NK-92 treated with Interleukin-12 subunit alpha and Interleukin-12 subunit beta, amount 100 ng/mL, for 24 hours (cell line): Measurements from ENCODE around the gene MPPED2.

Experiments used
- DNase-seq: peaks from one replicate; lab custom pipeline; 2025; lab: John Stamatoyannopoulos, UW

MPPED2 gene

GRCh38 chr11:30485222-30485621, 100.9 kb downstream of the MPPED2 start:
- DNase-seq: no peak

DNA sequence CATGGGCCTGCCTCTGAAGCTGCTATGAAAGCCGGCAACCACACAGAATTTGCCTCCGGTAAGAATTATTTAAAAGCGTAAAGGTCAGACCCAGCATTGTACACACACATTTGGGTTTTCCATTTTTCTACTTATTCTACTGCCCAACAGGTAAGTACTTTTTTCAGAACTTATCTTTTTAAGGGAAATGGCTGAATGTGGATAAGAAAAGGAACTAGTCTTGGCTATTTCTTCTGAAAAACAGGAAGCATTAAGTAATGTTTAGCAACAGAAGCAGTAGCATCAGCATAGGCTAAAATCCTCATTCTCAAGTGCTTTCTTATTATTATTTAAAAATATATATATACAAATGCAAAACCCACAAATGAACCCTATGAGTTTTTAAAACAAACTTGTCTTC, 103.1 kb downstream of the MPPED2 start:
- no peak for DNase-seq

DNA sequence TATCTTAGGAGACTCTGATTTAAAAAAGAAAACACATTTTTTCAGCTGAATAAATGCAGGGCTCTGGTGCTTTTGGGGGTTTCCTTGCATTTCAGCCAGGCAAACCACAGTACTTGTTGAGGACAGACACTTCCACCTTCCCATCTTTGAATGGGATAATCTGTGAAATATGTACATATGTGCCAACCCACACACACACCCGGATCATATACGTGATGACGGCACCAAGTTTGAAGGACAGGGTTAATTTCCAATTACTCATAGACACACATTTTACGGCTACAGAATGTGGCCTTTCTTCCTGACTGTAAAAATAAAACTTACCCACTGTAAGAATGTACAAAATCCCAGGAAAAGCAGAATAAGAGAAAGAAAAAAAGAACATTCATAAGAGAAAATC, 104.4 kb downstream of the MPPED2 start:
- DNase-seq: no peak

GRCh38 chr11:30481330-30481729, 104.8 kb downstream of the MPPED2 start:
- DNase-seq: no peak

DNA sequence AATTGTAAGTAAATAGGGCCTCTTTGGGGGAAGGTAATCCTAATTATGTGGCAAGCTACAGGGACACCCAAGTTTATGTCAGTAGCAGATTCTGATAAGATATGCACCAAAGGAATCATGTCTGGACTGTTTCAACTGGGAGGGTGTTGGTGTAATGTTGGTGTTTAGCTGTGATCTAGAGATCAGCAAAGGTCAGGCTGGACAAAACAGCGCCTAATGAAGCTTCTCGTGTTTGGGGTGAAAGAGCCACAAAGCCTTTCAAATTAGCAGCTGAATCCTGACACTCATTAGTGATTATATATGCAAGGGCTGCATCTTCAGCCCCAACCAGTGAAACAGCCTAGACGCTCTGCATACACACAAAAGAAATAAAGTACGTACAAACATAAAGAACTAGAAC, 106.3 kb downstream of the MPPED2 start:
- no peak for DNase-seq

GRCh38 chr11:30478923-30479322, 107.2 kb downstream of the MPPED2 start:
- DNase-seq: no peak

DNA sequence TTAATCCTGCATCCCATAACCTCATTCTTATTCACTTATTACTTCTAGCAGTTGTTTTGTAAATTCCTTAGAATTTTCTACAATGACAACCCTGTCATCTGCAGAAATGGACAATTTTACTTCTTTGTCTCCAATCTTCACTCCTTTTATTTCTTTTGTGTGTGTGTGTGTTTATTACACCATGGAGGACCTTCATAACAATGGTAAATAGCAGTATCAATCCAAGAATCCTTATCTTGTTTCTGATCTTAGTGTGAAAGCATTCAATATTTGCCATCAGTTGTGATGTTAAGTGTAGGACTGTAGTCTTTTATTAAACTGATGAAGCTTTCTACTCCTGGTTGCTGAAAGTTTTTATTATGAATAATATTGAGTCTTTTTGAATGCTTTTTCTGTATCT, 109.1 kb downstream of the MPPED2 start:
- no peak for DNase-seq

- no peak for DNase-seq
Measured at GRCh38 chr11:30474151-30474954, 111.8 kb downstream of the MPPED2 start.

- DNase-seq: no peak
Measured at GRCh38 chr11:30471244-30471643, 114.9 kb downstream of the MPPED2 start.

DNA sequence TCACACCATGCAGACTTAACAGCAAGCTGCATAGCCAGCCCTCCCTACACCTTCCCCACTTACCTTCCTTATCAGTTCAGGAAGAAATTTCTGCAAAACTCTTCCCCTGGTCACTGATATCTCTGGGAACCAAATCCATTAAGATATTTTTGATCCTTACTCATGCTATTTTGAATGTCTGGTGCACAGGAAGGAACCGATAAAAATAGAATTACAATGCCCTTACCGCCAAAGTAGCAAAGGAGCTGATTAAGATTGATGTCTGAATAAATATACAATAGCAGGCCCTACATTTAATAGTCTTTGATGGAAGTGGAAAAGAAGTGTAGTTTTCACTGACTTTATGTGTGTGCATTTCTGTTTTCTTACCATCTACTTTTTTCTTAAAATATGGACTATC, 117.3 kb downstream of the MPPED2 start:
- no peak for DNase-seq

DNA sequence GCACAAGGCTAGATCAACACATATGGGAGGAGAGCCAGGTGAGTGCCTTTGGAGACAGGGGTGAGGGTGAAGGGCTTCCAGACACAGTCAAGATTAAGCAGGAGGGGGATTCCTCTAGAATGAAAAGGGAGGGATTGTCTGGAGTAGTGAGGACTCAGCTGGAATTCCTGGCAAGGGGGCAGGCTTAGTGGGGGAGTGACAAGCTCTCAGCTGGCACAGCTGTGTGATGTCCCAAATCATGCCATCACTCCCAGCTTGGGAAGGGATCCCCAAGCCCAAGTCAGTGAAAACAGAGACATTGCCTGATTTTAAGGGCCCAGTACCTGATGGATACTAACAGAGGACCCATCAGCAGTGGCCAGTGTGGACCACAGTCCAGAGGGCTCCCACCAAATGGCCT, 119.0 kb downstream of the MPPED2 start:
- DNase-seq: no peak

- no peak for DNase-seq
Measured at GRCh38 chr11:30465623-30466022, 120.5 kb downstream of the MPPED2 start.

DNA sequence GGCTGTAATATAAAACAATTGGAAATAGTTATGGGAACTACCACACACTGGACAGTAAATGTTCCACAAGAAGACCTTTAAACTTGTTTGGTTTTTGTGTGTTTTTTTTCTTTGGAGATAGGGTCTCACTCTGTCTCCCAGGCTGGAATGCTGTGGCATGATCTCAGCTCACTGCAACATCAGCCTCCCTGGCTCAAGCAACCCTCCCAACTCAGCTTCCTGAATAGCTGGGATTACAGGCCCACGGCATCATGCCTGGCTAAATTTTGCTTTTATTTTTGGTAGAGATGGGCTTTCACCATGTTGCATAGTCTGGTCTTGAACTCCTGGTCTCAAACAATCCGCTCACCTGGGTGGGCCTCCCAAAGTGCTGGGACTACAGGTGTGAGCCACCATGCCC, 121.0 kb downstream of the MPPED2 start:
- no peak for DNase-seq

GRCh38 chr11:30463266-30463665, 122.9 kb downstream of the MPPED2 start:
- no peak for DNase-seq

DNA sequence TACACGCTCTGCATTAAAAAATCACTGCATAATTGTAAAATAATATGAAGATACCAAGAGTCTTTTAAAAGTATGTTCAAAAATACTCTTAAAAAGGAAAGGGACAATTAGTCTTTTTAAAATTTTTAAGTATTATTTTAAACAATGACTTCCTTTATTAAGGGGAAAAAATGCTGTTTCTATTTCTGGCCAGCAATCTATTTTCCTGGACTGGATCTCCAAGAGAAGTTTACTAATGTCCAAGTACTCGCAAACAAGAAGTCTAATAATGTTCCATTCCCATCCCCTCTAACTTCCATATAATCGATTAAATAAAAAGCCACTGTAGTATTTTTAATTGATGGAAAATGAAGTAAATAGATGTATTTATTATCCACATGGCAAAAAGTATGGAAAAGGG, 123.7 kb downstream of the MPPED2 start:
- no peak for DNase-seq

GRCh38 chr11:30459821-30460220, 126.3 kb downstream of the MPPED2 start:
- DNase-seq: no peak

DNA sequence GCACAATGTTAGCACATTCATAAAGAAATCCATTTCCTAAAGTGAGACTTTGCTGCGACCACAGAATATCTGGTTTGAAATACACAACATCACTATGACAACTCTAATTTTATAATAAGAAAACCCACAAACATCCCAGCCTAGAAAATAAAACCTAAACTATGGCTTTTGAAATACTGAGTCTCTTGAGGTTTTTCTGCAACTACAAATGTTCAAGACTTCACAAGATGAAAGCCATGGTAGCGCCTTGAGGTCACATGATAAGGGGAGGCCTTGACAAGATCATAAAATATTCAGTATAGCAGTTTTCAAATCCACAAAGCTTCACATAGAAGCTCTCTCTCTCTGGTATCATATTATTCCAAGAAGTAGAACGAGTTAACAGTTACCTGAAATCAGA, 126.8 kb downstream of the MPPED2 start:
- DNase-seq: no peak

DNA sequence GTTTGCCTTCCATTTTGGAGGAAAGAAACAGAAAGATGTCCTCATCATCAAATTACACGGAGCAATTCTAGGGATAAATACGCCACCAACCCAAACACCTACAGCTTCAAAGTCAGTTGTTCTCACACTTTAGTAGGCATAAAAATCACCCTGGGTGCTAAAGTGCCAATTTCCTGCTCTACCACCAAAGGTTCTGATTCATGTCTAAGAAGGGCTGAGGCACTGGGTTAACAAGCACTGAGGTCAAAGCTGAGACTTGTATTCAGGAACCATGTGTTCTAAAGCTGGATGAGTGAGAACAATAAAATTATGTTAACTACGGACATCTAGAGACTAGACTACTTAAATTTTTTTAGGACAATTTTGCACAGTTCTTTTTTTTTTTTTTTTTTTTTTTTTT, 127.6 kb downstream of the MPPED2 start:
- DNase-seq: no peak

- no peak for DNase-seq
Measured at GRCh38 chr11:30457087-30457486, 129.1 kb downstream of the MPPED2 start.

GRCh38 chr11:30455025-30455424, 131.1 kb downstream of the MPPED2 start:
- DNase-seq: no peak

GRCh38 chr11:30454541-30454940, 131.6 kb downstream of the MPPED2 start:
- no peak for DNase-seq

GRCh38 chr11:30454111-30454510, 132.0 kb downstream of the MPPED2 start:
- DNase-seq: no peak

DNA sequence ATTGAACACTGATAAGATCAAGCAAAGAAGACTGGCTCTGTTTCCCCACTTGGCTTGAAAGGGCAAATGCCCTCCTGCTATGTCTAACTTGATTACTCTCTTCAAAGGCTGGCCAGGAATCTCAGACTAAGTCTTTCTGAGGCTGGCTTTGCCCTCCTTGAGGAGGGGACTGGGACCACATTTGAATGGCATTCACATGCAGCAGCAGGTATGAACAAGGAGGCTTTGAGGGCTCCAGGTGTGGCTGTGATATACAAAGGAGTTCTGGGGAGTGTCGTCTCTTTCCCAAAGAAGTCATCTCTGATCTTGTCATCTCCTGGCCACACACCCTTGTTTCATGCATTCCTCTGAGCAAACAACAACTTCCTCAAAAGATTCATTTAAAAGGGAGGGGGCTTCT, 132.4 kb downstream of the MPPED2 start:
- no peak for DNase-seq

GRCh38 chr11:30452842-30453241, 133.3 kb downstream of the MPPED2 start:
- no peak for DNase-seq
